Fibroblast of peridontal ligament (primary cell): ENCODE measurements around the gene ZBTB44.
"Not testable (repeated sequence)": the region's sequence is repeated elsewhere in the genome, so short reads cannot be mapped to it uniquely, and the experiment has no call there.

Source experiments
- DNase-seq: peaks from one replicate; pipeline ENCODE4 v3.0.0-alpha.2; 2010; ENCODE audit errors: extremely low read depth

The ZBTB44 gene

DNA sequence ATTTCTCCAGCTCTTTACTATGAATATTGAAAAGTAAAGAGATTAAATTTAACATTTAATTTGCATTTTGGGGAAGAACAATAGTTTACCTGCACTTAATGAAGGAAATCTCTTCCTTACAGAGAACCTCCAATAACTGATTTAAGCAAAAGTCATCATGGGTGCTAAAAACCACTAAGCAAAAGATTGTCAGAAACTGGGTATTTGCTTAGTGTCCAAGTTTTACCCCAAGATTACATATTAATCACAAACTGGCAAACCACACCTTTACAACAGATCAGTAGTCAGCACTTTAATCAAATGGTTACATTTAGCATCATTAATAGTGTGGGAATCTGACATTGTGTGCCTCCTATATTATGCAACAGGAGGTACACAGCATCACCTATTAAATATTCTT lies 2.7 kb downstream of the ZBTB44 start:
- DNase-seq: no peak

DNA sequence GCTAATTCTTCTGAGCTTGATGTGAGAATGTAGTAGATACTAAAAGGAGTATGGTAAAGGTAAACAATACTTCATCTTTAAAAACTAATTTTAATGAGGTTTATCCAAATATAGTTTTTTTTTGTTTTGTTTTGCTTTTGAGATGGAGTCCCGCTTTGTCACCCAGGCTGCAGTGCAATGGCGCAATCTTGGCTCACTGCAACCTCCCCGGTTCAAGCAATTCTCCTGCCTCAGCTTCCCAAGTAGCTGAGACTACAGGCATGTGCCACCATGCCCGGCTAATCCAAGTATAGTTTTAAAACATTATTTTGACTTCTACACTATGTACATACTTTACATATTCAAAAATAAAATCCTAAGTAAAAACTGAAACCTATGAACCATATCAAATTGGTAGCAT lies 4.1 kb downstream of the ZBTB44 start:
- DNase-seq: no peak

DNA sequence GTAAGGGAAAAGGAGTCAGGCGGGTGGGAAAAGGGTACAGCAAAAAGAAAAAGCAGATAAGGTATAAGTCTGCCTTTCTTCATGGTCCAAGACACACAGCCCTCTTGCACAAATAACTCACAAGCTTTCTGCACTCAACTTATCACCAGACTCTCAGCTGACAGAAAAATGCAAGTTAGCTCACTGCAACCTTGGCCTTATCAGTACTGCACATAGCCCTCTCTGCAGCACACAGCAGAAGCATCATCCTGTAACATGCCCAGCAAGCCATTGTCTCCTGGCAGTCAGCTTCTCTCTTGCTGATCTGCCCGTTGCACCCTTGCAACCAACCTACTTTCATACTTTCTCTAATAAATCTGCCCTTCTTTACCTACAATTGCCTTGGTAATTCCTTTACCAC lies 5.8 kb downstream of the ZBTB44 start:
- DNase-seq: no peak

DNA sequence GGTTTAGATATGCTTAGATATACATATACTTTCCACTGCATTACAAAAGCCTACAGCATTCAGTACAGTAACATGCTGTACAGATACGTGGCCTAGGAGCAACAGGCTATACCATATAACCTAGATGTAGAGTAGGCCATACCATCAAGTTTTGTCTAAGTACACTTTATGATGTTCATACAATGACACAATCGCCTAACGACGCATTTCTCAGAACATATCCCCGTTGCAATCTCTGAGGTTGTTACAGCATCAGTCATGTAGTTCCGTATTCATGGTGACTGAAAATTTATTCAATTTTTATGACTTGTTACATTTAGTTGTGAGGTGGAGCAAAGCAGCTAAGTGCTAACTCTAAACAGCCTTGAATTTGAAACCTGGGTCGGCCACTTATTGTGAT lies 6.7 kb downstream of the ZBTB44 start:
- no peak for DNase-seq

DNA sequence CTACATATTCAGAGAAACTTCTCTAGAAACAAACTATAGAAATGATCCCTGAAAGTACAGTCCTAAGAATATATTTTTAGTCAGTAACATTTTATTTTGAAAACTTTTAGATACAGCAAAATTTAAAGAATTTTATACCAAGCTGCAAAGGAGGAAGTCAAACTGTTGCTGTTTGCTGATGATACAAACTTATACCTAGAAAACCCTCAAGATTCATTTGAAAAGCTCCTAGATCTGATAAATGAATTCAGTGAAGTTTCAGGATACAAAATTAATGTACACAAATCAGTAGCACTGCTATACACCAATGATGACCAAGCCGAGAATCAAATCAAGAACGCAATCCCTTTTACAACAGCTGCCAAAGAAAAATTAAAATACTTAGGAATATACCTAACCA lies 10.1 kb downstream of the ZBTB44 start:
- DNase-seq: no peak

DNA sequence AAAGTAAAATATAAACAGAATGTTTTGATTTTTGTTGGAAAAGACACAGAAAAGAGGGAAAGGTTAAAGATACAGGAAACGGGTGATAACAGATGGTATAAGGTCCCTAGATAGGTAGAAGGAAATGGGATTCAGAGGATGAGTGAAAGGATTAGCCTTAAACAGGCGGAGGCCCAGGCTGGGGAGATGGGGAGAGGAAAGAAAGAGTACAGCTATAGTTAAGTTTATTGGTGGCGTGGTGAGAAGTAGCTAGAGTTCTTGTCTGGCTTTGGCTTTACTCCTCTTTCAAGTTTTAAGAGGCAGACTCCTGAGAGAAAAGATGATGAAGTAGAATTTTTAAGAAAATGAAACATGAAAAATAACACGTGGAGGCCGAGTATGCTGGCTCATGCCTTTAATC lies 13.7 kb downstream of the ZBTB44 start:
- no peak for DNase-seq

DNA sequence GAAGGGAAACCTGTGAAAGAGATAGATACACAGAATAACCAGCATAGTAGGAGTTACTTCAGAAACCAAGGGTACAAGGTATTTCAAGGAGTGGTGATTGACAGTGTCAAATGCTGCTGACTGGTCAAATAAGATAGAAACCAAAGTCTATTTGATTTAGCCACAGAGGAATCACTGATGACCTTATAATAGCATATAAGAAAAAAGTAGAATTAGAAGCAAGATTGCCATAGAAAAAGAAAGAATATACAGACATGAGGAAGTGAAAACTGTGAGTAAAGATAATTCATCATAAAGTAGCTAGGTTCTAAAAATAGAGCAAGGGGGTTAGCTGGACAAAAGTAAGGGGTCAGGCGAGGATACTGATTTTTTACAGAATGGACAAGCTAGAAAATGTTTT lies 14.2 kb downstream of the ZBTB44 start:
- DNase-seq: no peak

DNA sequence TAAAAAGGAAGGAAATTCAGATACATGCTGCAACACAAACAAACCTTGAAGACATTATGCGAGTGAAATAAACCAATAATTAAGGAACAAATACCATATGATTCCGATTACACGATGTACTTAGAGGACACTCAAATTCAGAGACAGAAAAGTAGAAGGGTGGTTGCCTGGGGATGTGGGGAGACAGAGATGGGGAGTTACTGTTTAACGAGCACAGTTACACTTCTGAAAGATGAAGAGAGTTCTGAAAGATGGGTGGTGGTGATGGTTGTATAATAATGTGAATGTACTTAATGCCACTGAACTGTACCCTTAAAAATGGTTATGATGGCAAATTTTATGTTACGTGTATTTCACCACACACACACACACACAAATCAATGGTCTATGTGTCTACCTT lies 14.7 kb downstream of the ZBTB44 start:
- DNase-seq: no peak

DNA sequence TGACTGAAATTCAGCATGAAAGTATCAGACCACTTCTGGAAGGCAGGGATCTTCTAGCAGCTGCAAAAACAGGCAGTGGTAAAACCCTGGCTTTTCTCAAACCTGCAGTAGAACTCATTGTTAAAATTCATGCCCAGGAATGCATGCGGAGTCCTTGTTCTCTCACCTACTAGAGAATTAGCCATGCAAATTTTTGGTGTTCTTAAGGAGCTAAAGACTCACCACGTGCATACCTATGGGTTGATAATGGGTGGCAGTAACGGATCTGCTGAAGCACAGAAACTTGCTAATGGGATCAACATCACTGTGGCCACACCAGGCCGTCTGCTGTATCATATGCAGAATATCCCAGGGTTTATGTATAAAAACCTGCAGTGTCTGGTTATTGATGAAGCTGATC lies 19.1 kb downstream of the ZBTB44 start:
- no peak for DNase-seq

DNA sequence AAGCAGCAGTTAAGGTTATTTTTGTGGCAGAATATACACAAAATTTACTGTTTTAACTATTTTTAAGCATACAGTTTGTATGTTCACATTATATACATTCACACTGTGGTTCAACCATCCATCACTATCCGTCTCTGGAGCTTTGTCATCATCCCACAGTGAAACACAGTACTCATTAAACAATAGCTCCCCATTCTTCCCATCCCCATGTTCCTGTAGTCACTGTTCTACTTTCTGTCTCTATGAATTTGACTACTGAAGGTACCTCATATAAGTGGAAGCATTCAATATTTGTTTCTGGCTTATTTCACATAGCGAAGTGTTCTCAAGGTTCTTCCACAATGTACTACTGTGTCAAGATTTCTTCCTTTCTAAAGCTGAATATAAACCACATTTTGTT lies 32.6 kb downstream of the ZBTB44 start:
- no peak for DNase-seq

DNA sequence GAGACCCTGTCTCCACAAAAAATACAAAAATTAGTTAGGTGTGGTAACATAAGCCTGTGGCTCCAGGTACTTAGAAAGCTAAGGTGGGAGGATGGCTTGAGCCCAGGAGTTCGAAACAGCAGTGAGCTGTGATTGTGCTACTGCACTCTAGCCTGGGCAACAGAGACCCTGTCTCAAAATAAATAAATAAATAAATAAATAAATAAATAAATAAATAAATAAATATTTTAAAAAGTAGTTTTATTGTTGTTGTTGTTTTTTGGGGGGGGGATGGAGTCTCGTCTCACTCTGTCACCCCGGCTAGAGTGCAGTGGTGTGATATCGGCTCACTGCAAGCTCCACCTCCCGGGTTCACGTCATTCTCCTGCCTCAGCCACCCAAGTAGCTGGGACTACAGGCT lies 33.4 kb downstream of the ZBTB44 start:
- not testable (repeated sequence) for DNase-seq

DNA sequence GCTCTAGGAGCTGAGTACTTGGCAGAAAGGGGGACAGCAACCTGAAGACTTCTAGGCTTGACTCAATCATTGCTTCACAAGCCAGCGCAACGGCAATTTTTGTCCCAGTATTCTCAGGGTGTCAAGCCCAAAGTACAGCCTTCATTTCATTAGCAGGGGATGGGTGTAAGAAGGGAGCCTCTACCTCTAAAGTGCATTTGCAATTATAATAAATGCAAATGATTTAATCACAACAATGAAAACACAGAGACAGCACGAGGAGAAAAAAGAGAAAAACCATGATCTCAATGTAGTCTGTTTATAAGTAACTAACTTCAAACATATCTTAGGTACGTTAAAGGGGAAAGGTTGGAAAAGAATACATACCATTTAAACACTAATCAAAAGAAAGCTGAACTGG lies 34.7 kb downstream of the ZBTB44 start:
- DNase-seq: no peak

DNA sequence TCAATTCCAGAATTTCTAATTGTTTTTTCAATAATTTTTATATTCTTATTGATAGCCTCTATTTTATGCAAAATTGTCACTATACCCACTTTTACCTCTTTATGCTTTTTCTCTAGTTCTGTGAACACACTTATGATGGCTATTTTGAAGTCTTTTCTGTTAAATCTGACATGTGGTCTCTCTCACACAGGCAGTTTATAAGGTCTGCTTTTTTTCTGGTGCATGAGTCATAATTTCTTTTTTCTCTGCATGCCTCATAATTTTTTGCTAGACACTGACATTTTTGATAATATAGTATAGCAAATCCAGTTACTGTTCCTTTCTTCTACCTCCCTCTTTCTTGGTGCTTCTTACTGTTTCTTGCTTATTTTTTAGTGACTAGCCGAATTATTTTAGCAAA lies 36.0 kb downstream of the ZBTB44 start:
- DNase-seq: peak; percentile 21

DNA sequence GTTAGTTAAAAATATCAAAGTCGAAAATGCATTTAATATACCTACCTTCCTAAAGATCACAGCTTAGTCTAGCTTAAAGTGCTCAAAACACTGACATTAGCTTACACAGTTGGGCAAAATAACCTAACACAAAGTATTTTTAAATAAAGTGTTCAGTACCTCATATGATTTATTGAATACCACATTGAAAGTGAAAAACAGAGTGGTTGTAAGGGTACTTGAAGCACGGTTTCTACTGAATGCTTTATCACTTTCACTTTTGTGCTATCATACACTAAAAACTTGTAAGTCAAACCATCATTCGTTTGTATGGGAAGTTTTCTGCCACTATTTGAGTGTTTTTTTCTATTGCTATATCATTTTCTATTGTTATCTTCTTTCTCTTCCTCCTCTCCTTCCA lies 36.6 kb downstream of the ZBTB44 start:
- DNase-seq: no peak

DNA sequence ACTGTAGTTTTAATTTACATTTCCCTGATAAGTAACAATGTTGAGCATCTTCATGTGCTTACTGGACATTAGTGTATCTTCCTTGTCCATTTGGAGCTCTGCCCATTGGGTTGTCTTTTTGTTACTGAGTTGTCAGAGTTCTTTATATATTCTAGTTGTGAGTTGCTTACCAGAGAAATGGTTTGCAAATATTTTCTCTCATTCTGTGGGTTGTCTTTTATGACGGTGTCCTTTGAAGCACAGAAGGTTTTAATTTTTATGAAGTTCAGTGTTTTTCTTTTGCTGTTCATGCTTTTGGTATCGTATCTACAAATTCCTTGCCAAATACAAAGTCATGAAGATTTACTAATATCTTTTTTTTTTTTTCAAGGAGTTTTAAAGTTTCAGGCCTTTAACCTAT lies 42.4 kb downstream of the ZBTB44 start:
- DNase-seq: peak; percentile 20

DNA sequence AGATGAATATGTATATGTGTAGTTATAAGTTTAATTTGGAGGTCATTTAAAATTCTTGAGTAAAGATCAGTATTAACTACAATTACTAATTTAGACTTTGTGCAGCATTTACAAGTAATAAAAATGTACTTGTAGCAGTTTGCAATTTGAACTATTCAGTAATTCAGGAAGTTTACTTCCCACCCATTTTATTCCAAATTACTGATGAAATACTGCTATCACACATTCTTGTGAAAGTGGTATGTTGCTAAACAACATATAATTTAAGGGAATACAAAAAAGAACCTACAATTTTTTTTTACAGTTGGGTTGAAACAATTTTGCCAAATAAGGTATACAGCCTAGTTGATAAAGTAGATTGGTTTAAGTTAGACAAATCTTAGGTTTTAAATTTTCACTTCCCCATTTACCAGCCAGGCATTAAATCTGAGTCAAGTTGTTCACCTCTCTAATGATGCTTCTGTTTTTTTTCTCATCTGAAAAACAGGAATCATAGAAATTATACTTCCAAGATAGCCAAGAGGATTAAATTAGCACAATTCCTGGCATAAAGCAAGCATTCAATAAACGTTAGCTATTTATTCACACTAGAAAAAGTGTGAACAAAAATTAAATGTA lies 45.3 kb downstream of the ZBTB44 start:
- DNase-seq: peak; percentile 13

DNA sequence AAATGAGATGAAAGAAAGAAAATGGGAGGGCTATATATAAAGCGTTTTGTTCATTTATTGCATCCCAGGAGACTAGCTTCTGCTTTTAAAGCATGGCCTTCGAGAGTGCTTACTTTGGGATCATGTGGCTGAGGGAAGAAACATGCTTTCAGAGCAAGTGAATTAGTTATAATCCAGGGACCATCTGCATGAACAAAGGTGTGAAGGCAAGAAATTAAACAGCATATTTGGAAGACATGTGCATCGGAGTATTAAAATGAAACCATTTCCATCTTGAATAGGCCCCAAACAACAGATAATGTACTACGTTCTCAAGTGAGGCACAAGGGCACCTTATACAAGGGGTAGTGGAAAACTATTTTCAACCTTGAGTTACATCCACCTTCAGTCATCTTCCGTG lies 51.4 kb downstream of the ZBTB44 start:
- no peak for DNase-seq

DNA sequence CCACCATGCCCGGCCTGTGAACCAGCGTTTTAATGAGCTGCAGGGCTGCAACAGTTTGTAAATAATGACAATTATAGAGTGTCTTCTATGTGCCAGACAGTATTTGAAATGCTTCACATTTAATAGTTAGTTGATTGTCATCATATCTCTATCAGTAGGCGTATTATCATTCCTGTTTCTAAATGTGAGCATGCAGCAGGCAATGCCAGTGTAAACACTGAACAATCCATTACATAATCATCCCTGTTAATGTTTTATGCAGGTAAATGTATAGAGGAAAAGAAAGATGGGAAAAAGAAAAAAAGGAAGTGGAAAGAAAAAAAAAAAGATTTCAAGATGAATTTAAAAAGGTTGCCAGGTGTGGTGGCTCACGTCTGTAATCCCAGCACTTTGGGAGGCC lies 52.3 kb downstream of the ZBTB44 start:
- DNase-seq: no peak

DNA sequence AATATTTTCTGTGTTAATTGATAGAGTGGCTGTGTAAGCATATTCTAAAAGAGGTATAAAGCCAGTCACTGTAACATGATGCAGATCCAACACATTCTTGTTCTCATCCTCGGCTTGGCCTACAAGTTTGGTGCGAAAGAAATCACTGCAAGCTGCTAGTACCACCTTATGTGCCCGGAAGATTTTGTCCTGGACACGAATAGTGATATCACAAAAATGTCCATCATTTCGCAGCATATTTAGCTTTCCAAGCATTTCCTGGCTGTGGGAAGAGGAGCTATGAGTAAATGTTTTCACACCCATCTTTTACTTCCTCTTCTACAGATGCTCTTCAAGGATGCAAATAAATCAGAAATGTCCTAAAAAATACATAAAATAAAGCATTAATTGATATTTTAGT lies 53.1 kb downstream of the ZBTB44 start:
- no peak for DNase-seq

DNA sequence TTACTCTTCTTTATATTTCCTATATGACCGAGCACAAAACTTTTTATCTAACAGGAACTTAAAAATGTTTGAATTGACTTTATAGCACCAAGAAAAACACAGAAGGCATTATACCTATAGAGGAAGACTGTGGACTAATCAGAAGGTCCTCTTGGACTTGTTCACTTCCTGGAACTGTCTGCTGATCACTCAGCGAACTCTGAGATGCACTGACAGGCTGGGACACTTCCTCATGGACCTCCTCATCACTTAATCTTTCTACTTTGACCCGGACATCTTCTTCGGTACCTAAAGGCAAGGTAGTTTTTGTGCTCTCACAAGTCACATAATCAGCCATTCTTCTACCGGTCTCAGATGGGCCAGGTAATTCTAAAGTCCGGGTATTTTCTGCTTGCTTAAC lies 54.0 kb downstream of the ZBTB44 start:
- no peak for DNase-seq

DNA sequence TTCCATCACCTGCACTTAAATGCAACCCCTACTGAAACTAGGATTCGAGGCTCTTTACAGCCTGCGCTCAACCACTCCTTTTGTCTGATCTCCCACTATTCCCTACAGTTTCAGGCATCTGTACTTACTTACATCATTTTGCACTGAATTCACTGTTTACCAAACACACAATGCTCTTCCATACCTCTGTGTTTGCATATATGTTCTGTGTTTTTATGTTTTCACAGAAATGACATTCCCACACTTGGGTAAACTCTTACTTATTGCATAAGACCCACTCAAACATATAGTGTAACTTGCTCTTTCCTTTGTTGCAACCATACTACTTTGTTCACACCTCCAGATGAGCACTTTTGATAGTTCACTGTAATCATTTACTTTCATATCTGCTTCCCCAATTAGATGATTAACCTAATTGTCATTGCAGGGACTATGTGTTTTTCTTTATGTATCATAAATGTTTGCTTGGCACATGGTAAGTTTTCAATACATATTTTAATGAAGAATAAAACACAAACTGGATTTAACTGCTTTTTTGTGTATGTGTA lies 54.6 kb downstream of the ZBTB44 start:
- no peak for DNase-seq

DNA sequence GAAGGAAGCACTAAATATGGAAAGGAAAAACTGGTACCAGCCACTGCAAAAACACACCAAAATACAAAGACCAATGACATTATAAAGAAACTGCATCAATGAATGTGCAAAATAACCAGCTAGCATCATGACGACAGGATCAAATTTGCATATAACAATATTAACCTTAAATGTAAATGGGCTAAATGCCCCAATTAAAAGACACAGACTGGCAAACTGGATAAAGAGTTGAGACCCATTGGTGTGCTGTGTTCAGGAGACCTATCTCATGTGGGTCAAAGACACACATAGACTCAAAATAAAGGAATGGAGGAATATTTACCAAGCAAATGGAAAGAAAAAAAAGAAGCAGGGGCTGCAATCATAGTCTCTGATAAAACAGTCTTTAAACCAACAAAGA lies 63.0 kb downstream of the ZBTB44 start:
- DNase-seq: not testable (repeated sequence)

DNA sequence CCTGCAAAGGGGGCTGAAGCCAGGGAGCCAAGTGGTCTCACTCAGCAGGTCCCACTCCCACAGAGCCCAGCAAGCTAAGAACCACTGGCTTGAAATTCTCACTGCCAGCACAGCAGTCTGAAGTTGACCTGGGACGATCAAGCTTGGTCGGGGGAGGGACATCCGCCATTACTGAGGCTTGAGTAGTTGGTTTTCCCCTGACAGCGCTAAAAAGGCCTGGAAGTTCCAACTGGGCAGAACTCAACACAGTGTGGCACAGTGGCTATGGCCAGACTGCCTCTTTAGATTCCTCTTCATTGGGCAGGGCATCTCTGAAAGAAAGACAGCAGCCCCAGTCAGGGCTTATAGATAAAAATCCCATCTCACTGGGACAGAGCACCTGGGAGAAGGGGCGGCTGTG lies 64.8 kb downstream of the ZBTB44 start:
- DNase-seq: not testable (repeated sequence)

DNA sequence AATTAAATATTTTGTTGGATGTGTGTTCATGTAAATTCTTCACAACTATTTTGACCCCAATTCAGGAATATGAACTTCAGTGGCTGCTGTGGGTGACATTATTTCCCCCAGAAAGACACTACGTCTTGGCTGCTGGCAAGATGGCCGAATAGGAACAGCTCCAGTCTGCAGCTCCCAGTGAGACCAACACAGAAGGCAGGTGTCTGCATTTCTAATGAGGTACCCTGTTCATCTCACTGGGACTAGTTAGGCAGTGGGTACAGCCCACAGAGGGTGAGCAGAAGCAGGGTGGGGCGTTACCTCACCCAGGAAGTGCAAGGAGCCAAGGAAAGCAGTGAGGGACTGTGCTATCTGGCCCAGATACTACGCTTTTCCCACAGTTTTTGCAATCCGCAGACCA lies 65.3 kb downstream of the ZBTB44 start:
- no peak for DNase-seq
